HEK293 (cell line): ENCODE data around the gene NFKBIZ.

Experiments
- CTCF ChIA-PET: fragments of 350-600 bp; formaldehyde crosslinking; extraction: SDS; loops from one replicate; lab custom pipeline; 2021; ENCODE audit warnings: antibody characterized with exemption; lab: Yijun Ruan, JAX
- POLR2A ChIA-PET: fragments of 300-600 bp; formaldehyde crosslinking; extraction: SDS; loops from one replicate; lab custom pipeline; 2020; ENCODE audit warnings: antibody characterized with exemption, inconsistent platforms; lab: Yijun Ruan, JAX
- H3K27ac ChIP-seq: fragments of 200-500 bp; sonication (Bioruptor generic); 2 replicates; pipeline ENCODE4 v1.5.1; 2014; ENCODE audit warnings: low read depth, low read length, control low read depth, inconsistent platforms; ENCODE audit errors: extremely low read depth
- H3K36me3 ChIP-seq, 2 experiments: fragments of 200-500 bp in 1 of 2; sonication (Bioruptor generic) in 1 of 2; 1 replicate in 1 of 2; 2 replicates in 1 of 2; pipeline ENCODE4 v1.5.1; 2014 to 2017; ENCODE audit warnings: inconsistent platforms in 2 of 2, low read length in 2 of 2; ENCODE audit not compliant: control insufficient read depth in 2 of 2, insufficient read depth in 1 of 2
- H3K4me1 ChIP-seq: fragments of 200-500 bp; sonication (Bioruptor generic); 2 replicates; pipeline ENCODE4 v1.5.1; 2014; ENCODE audit warnings: mild to moderate bottlenecking, low read length, inconsistent platforms; ENCODE audit not compliant: control insufficient read depth, insufficient read depth
- H3K4me3 ChIP-seq: 2 replicates; pipeline ENCODE4 v1.5.1; 2011; ENCODE audit warnings: low read depth, mild to moderate bottlenecking, control low read depth, low read length, moderate library complexity
- H3K9me3 ChIP-seq: fragments of 200-500 bp; sonication (Bioruptor generic); 2 replicates; pipeline ENCODE4 v1.5.1; 2014; ENCODE audit warnings: low read depth, low read length, inconsistent platforms; ENCODE audit not compliant: control insufficient read depth, insufficient read depth
- BCL6B ChIP-seq: fragments of 450-650 bp; formaldehyde crosslinking; IDR thresholded peaks from 2 replicates; pipeline ENCODE4 v1.5.1; 2017; ENCODE audit warnings: missing biosample characterization, missing genetic modification characterization
- IKZF3 ChIP-seq: fragments of 450-650 bp; IDR thresholded peaks from 2 replicates; pipeline ENCODE4 v1.5.0; 2018; ENCODE audit warnings: missing biosample characterization, mild to moderate bottlenecking, missing genetic modification characterization, moderate library complexity
- KLF10 ChIP-seq: fragments of 450-650 bp; IDR thresholded peaks from 2 replicates; pipeline ENCODE4 v1.5.1; 2018; ENCODE audit warnings: missing biosample characterization, mild to moderate bottlenecking, missing genetic modification characterization
- KLF17 ChIP-seq: fragments of 450-650 bp; formaldehyde crosslinking; IDR thresholded peaks from 2 replicates; pipeline ENCODE4 v1.5.1; 2016; ENCODE audit warnings: missing biosample characterization, missing genetic modification characterization
- PRDM1 ChIP-seq: fragments of 450-650 bp; formaldehyde crosslinking; IDR thresholded peaks from 2 replicates; pipeline ENCODE4; 2016; ENCODE audit warnings: missing biosample characterization, missing genetic modification characterization
- SETDB1 ChIP-seq: IDR thresholded peaks from one replicate; pipeline ENCODE4 v1.6.1; 2017; ENCODE audit warnings: mild to moderate bottlenecking, low read length, moderate library complexity, mixed read lengths; ENCODE audit not compliant: insufficient read length
- SP2 ChIP-seq: fragments of 450-650 bp; formaldehyde crosslinking; IDR thresholded peaks from 2 replicates; pipeline ENCODE4 v1.5.1; 2016; ENCODE audit warnings: missing biosample characterization, missing genetic modification characterization
- SP3 ChIP-seq: fragments of 450-650 bp; formaldehyde crosslinking; IDR thresholded peaks from 2 replicates; pipeline ENCODE4 v1.5.1; 2016; ENCODE audit warnings: missing biosample characterization, missing genetic modification characterization
- ZBTB26 ChIP-seq: fragments of 450-650 bp; formaldehyde crosslinking; optimal IDR thresholded peaks from 2 replicates; pipeline ENCODE3; 2016; ENCODE audit warnings: missing biosample characterization, mild to moderate bottlenecking, missing genetic modification characterization
- ZBTB48 ChIP-seq: fragments of 450-650 bp; formaldehyde crosslinking; IDR thresholded peaks from 2 replicates; pipeline ENCODE4 v1.5.1; 2016; ENCODE audit warnings: missing biosample characterization, missing genetic modification characterization
- ZBTB8A ChIP-seq: fragments of 450-650 bp; formaldehyde crosslinking; IDR thresholded peaks from 2 replicates; pipeline ENCODE4 v1.5.1; 2016; ENCODE audit warnings: missing biosample characterization, missing genetic modification characterization
- ZFP37 ChIP-seq: fragments of 450-650 bp; formaldehyde crosslinking; IDR thresholded peaks from 2 replicates; pipeline ENCODE4 v1.5.1; 2016; ENCODE audit warnings: missing biosample characterization, missing genetic modification characterization
- ZIC2 ChIP-seq: fragments of 450-650 bp; formaldehyde crosslinking; IDR thresholded peaks from 2 replicates; pipeline ENCODE4 v1.5.1; 2016; ENCODE audit warnings: missing biosample characterization, missing genetic modification characterization
- ZNF132 ChIP-seq: fragments of 450-650 bp; formaldehyde crosslinking; IDR thresholded peaks from 2 replicates; pipeline ENCODE4 v1.5.1; 2017; ENCODE audit warnings: missing biosample characterization, missing genetic modification characterization, borderline replicate concordance
- ZNF266 ChIP-seq: fragments of 450-650 bp; formaldehyde crosslinking; IDR thresholded peaks from 2 replicates; pipeline ENCODE4 v1.5.1; 2016; ENCODE audit warnings: missing biosample characterization, missing genetic modification characterization, low read depth
- ZNF311 ChIP-seq: fragments of 450-650 bp; formaldehyde crosslinking; IDR thresholded peaks from 2 replicates; pipeline ENCODE4 v1.5.1; 2017; ENCODE audit warnings: missing biosample characterization, missing genetic modification characterization, borderline replicate concordance
- ZNF335 ChIP-seq: fragments of 450-650 bp; formaldehyde crosslinking; conservative IDR thresholded peaks from 2 replicates; pipeline ENCODE4 v1.5.1; 2016; ENCODE audit warnings: missing biosample characterization, missing genetic modification characterization
- ZNF341 ChIP-seq: fragments of 450-650 bp; formaldehyde crosslinking; IDR thresholded peaks from 2 replicates; pipeline ENCODE4; 2016; ENCODE audit warnings: low read depth, missing biosample characterization, missing genetic modification characterization
- ZNF529 ChIP-seq: fragments of 450-650 bp; formaldehyde crosslinking; IDR thresholded peaks from 2 replicates; pipeline ENCODE4 v1.5.1; 2017; ENCODE audit warnings: missing genetic modification characterization, missing biosample characterization; ENCODE audit not compliant: insufficient replicate concordance
- ZNF596 ChIP-seq: fragments of 450-650 bp; IDR thresholded peaks from 2 replicates; pipeline ENCODE4 v1.5.0; 2018; ENCODE audit warnings: missing biosample characterization, mild to moderate bottlenecking, missing genetic modification characterization, moderate library complexity
- ZNF626 ChIP-seq: fragments of 450-650 bp; sonication (Bioruptor Pico); formaldehyde crosslinking; IDR thresholded peaks from 2 replicates; pipeline ENCODE4 v1.5.1; 2018; ENCODE audit warnings: missing biosample characterization, missing genetic modification characterization, inconsistent platforms
- ZNF768 ChIP-seq: fragments of 450-650 bp; formaldehyde crosslinking; IDR thresholded peaks from 2 replicates; pipeline ENCODE4 v1.5.1; 2018; ENCODE audit warnings: missing biosample characterization, mild to moderate bottlenecking, missing genetic modification characterization
- ZSCAN30 ChIP-seq: fragments of 450-650 bp; IDR thresholded peaks from 2 replicates; pipeline ENCODE4 v1.5.1; 2018; ENCODE audit warnings: missing biosample characterization, mild to moderate bottlenecking, missing genetic modification characterization, moderate library complexity
- ZXDB ChIP-seq: fragments of 450-650 bp; formaldehyde crosslinking; IDR thresholded peaks from 2 replicates; pipeline ENCODE4 v1.5.1; 2016; ENCODE audit warnings: missing biosample characterization, missing genetic modification characterization
- TF ChIP-seq, protein P1 (sequence below): fragments of 450-650 bp; formaldehyde crosslinking; IDR thresholded peaks from 2 replicates; pipeline ENCODE4 v1.5.1; 2016; ENCODE audit warnings: missing biosample characterization, missing genetic modification characterization
- TF ChIP-seq, protein P2 (sequence below): fragments of 450-650 bp; formaldehyde crosslinking; IDR thresholded peaks from 2 replicates; pipeline ENCODE4 v1.5.1; 2016; ENCODE audit warnings: missing biosample characterization, missing genetic modification characterization

Gene NFKBIZ

DNA sequence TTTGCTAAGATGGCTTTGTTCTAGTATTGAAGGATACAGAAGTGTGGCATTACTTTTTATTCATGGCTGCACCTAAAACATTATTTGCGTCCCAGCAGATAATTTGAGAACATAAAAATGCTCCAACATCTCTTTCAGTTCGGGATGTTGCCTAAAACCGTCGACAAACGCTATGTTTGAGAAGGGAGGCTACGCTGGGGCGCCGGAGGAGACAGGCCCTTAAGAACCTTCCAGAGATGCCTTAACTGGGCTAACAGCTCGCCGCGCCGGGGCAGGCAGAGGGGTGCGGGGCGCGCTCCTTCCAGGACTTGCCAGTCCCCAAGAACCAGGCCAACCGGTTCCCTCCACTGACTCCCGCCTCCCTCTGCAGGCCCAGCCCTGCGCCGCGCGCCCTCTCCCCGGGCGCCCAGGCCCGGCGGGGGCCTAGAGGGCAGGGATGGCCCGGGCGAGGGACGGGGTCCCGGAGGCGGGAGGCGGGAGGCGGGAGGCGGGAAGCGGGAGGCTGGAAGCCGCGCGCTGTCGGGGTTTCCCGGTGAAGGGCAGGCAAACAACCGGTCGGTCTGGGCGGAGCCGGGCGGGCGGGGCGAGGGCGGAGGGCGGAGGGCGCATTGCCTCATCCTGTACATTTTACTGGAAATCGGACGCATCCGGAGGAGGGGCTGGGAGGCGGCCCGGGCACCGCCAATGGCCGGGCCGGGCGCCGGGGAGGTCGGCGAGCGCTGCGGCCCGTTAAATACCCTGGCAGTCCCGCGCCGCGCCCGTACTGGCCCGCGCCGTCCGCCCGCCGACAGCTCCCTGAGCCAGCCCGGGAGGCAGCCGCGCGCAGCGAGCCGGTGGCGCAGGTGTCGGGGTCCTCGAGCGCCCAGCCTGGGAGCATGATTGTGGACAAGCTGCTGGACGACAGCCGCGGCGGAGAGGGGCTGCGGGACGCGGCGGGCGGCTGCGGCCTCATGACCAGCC lies at the start of gene NFKBIZ:
Gene NFKBIZ, plus strand, starts transcription at position 761 of the 960 bp plus-strand sequence. Its CDS starts 115 bp downstream, at position 876.
- H3K4me3 ChIP-seq = peak within 1 kb of the TSS; percentile 91
- H3K4me1 ChIP-seq = no peaks in the 10 kb centered on the region
- peaks cover 11 to 25% of the 10 kb centered on the region in 2 experiments for H3K36me3 ChIP-seq
- H3K27ac ChIP-seq = peak within 1 kb of the TSS; percentile 89
- POLR2A ChIA-PET = interaction anchor here (0.6 to 2.0 kb wide), 18 partner anchors 14 to 563 kb away, joined by 3 to 14 read pairs (median 4); no protein-coding TSS in a partner anchor
- no peaks in the 10 kb centered on the region for H3K9me3 ChIP-seq
- CTCF ChIA-PET = interaction anchor here (1.1 kb wide), 1 partner anchor 374 kb away, joined by 3 read pairs; no protein-coding TSS in a partner anchor
- no peak for TF ChIP-seq PRDM1 (tag by site-specific recombination)
- 0 out of 2 replicates have a peak, but pooled peaks have one; percentile 12 for TF ChIP-seq ZNF341 (tag by site-specific recombination)
- no peak for TF ChIP-seq ZNF529 (tag by site-specific recombination)
- peak; percentile 21; the same call in 1 of the 2 replicates for TF ChIP-seq ZNF596 (tag by site-specific recombination)
- peak; percentile 66 for TF ChIP-seq ZNF335
- TF ChIP-seq ZBTB26 (tag by site-specific recombination) = peak; percentile 38
- peak; percentile 54 for TF ChIP-seq ZSCAN30 (tag by site-specific recombination)
- peak; percentile 88 for TF ChIP-seq ZBTB8A (tag by site-specific recombination)
- TF ChIP-seq SETDB1 = no peak
- TF ChIP-seq ZNF311 (tag by site-specific recombination) = no peak
- TF ChIP-seq ZXDB = peak; percentile 45; the same call in 1 of the 2 replicates
- peak; percentile 64 for TF ChIP-seq SP3 (tag by site-specific recombination)
- TF ChIP-seq ZBTB48 (tag by site-specific recombination) = 0 out of 2 replicates have a peak, but pooled peaks have one; percentile 23
- no peak for TF ChIP-seq ZNF626
- TF ChIP-seq ZNF768 (tag by site-specific recombination) = no peak
- 0 out of 2 replicates have a peak, but pooled peaks have one; percentile 9 for TF ChIP-seq IKZF3 (tag by site-specific recombination)
- TF ChIP-seq BCL6B (tag by site-specific recombination) = no peak
- TF ChIP-seq, protein P1, sequence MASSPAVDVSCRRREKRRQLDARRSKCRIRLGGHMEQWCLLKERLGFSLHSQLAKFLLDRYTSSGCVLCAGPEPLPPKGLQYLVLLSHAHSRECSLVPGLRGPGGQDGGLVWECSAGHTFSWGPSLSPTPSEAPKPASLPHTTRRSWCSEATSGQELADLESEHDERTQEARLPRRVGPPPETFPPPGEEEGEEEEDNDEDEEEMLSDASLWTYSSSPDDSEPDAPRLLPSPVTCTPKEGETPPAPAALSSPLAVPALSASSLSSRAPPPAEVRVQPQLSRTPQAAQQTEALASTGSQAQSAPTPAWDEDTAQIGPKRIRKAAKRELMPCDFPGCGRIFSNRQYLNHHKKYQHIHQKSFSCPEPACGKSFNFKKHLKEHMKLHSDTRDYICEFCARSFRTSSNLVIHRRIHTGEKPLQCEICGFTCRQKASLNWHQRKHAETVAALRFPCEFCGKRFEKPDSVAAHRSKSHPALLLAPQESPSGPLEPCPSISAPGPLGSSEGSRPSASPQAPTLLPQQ (tag by site-specific recombination) = no peak
- TF ChIP-seq ZFP37 = no peak
- TF ChIP-seq SP2 (tag by site-specific recombination) = peak; percentile 74
- TF ChIP-seq ZNF132 (tag by site-specific recombination) = no peak
- TF ChIP-seq ZNF266 (tag by site-specific recombination) = no peak
- TF ChIP-seq ZIC2 = peak; percentile 14; the same call in 1 of the 2 replicates
- TF ChIP-seq KLF10 (tag by site-specific recombination) = peak; percentile 76; the same call in 1 of the 2 replicates
- TF ChIP-seq KLF17 (tag by site-specific recombination) = no peak
- TF ChIP-seq, protein P2, sequence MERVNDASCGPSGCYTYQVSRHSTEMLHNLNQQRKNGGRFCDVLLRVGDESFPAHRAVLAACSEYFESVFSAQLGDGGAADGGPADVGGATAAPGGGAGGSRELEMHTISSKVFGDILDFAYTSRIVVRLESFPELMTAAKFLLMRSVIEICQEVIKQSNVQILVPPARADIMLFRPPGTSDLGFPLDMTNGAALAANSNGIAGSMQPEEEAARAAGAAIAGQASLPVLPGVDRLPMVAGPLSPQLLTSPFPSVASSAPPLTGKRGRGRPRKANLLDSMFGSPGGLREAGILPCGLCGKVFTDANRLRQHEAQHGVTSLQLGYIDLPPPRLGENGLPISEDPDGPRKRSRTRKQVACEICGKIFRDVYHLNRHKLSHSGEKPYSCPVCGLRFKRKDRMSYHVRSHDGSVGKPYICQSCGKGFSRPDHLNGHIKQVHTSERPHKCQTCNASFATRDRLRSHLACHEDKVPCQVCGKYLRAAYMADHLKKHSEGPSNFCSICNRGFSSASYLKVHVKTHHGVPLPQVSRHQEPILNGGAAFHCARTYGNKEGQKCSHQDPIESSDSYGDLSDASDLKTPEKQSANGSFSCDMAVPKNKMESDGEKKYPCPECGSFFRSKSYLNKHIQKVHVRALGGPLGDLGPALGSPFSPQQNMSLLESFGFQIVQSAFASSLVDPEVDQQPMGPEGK (tag by site-specific recombination) = 0 out of 2 replicates have a peak, but pooled peaks have one; percentile 39
